HL-60 (cell line): ENCODE results near the gene BSN.
A peak's percentile ranks its signal among the peaks of the same experiment; 100 is the strongest.
"Not testable (repeated sequence)": the region's sequence is repeated elsewhere in the genome, so short reads cannot be mapped to it uniquely, and the experiment has no call there.

Experiments used
- GABPA ChIP-seq: IDR thresholded peaks from 2 replicates; pipeline ENCODE4 v1.6.1; 2012; ENCODE audit warnings: low read depth
- POLR2AphosphoS5 ChIP-seq: IDR thresholded peaks from 2 replicates; pipeline ENCODE4 v1.6.1; 2012; ENCODE audit warnings: low read depth
- REST ChIP-seq: IDR thresholded peaks from 2 replicates; pipeline ENCODE4 v1.6.1; 2012; ENCODE audit warnings: low read depth; ENCODE audit not compliant: insufficient replicate concordance
- SPI1 ChIP-seq: IDR thresholded peaks from 2 replicates; pipeline ENCODE4 v1.6.1; 2012; ENCODE audit warnings: low read depth, mild to moderate bottlenecking, borderline replicate concordance
- TF ChIP-seq, protein P1 (sequence below): IDR thresholded peaks from one replicate; pipeline ENCODE4 v1.5.1; 2011; ENCODE audit warnings: low read length, control low read depth, inconsistent platforms; ENCODE audit not compliant: insufficient read depth

DNA sequence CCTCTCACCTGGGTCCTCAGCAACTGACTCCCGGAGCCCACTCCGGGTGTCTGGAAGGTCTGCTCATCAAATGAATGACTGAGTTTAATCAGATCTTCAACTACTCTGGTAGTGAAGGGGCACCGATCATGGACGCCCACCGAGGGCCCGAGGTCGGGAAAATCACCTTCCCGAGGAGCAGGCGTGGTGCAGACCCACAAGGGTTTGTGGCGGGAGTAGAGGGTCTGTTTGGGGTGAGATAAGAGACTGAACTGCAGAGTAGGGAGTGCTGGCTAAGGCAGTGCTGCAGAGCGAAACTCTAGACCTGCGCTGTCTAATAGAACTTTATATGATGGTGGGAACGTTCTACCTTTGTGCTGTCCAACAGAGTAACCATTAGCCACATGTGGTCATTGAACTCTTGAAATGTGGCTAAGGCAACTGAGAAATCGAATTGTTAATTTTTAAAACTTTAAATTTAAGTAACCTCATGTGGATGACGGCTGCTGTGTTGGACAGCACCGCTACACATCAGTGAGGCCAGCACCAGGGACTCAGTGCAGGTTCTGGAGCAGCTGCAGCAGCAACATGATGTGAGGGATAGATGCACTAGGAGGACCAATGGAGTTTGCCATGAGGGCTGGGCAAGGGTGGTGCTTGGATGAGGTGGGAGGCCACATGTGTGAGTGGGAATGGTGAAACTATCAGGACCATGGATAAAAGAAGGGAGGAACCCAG is 135.8 kb downstream of the BSN start:
- TF ChIP-seq, protein P1, sequence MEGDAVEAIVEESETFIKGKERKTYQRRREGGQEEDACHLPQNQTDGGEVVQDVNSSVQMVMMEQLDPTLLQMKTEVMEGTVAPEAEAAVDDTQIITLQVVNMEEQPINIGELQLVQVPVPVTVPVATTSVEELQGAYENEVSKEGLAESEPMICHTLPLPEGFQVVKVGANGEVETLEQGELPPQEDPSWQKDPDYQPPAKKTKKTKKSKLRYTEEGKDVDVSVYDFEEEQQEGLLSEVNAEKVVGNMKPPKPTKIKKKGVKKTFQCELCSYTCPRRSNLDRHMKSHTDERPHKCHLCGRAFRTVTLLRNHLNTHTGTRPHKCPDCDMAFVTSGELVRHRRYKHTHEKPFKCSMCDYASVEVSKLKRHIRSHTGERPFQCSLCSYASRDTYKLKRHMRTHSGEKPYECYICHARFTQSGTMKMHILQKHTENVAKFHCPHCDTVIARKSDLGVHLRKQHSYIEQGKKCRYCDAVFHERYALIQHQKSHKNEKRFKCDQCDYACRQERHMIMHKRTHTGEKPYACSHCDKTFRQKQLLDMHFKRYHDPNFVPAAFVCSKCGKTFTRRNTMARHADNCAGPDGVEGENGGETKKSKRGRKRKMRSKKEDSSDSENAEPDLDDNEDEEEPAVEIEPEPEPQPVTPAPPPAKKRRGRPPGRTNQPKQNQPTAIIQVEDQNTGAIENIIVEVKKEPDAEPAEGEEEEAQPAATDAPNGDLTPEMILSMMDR: not testable (repeated sequence)
- TF ChIP-seq POLR2AphosphoS5, GABPA, SPI1: not testable (repeated sequence)
- peak; percentile 83 for TF ChIP-seq REST
